H9 (cell line): ENCODE measurements around the gene CCDC28B. TPM values are rescaled to one million over a fixed set of nuclear protein-coding genes. Genes with fewer than 3 reads are reported as not detected.
A peak's percentile ranks its signal among the peaks of the same experiment; 100 is the strongest.

Experiments
- DNase-seq: peaks from one replicate; pipeline ENCODE4 v3.0.0-alpha.2; 2017
- H2AFZ ChIP-seq: one replicate; pipeline ENCODE4 v1.6.1; 2013; ENCODE audit warnings: mild to moderate bottlenecking, low read length, control low read depth, moderate library complexity
- H2AK5ac ChIP-seq: 2 replicates; pipeline ENCODE4 v1.6.1; 2013; ENCODE audit warnings: low read length, control low read depth, mixed read lengths; ENCODE audit not compliant: insufficient read length
- H2BK120ac ChIP-seq: one replicate; pipeline ENCODE4 v1.6.1; 2013; ENCODE audit warnings: low read depth, mild to moderate bottlenecking, low read length, control low read depth, inconsistent platforms; ENCODE audit not compliant: poor library complexity, severe bottlenecking
- H2BK12ac ChIP-seq: 2 replicates; pipeline ENCODE4 v1.6.1; 2013; ENCODE audit warnings: low read length, control low read depth, mixed read lengths, low read depth; ENCODE audit not compliant: insufficient read length
- H2BK15ac ChIP-seq: 2 replicates; pipeline ENCODE4 v1.6.1; 2013; ENCODE audit warnings: low read depth, low read length, control low read depth
- H2BK20ac ChIP-seq: one replicate; pipeline ENCODE4 v1.6.1; 2013; ENCODE audit warnings: low read depth, mild to moderate bottlenecking, low read length, control low read depth, inconsistent platforms; ENCODE audit not compliant: poor library complexity, severe bottlenecking
- H2BK5ac ChIP-seq: 2 replicates; pipeline ENCODE4 v1.6.1; 2013; ENCODE audit warnings: low read length, control low read depth, mixed read lengths; ENCODE audit not compliant: insufficient read length
- H3K14ac ChIP-seq: 2 replicates; pipeline ENCODE4 v1.6.1; 2013; ENCODE audit warnings: low read length, control low read depth; ENCODE audit not compliant: insufficient read depth
- H3K18ac ChIP-seq: 2 replicates; pipeline ENCODE4 v1.6.1; 2013; ENCODE audit warnings: low read depth, mild to moderate bottlenecking, mixed read lengths, low read length, control low read depth; ENCODE audit not compliant: insufficient read length
- H3K23ac ChIP-seq: 2 replicates; pipeline ENCODE4 v1.6.1; 2013; ENCODE audit warnings: low read length, control low read depth, mixed read lengths, low read depth; ENCODE audit not compliant: insufficient read length
- H3K23me2 ChIP-seq: 2 replicates; pipeline ENCODE4 v1.6.1; 2013; ENCODE audit warnings: low read depth, mild to moderate bottlenecking, mixed read lengths, low read length, control low read depth; ENCODE audit not compliant: insufficient read length, poor library complexity, severe bottlenecking
- H3K27ac ChIP-seq: 2 replicates; pipeline ENCODE4 v1.5.1; 2013; ENCODE audit warnings: low read length, control low read depth, mixed read lengths, low read depth; ENCODE audit not compliant: insufficient read length
- H3K27me3 ChIP-seq: 2 replicates; pipeline ENCODE4 v1.6.1; 2013; ENCODE audit warnings: low read length, control low read depth, inconsistent platforms; ENCODE audit not compliant: insufficient read depth
- H3K4ac ChIP-seq: 2 replicates; pipeline ENCODE4 v1.6.1; 2013; ENCODE audit warnings: low read depth, mild to moderate bottlenecking, control low read depth, inconsistent platforms, low read length, moderate library complexity
- H3K4me1 ChIP-seq: 2 replicates; pipeline ENCODE4 v1.6.1; 2013; ENCODE audit warnings: low read length, control low read depth, inconsistent platforms; ENCODE audit not compliant: insufficient read depth
- H3K4me2 ChIP-seq: 2 replicates; pipeline ENCODE4 v1.6.1; 2013; ENCODE audit warnings: low read length, control low read depth, mixed read lengths; ENCODE audit not compliant: insufficient read length, insufficient read depth
- H3K56ac ChIP-seq: 2 replicates; pipeline ENCODE4 v1.6.1; 2013; ENCODE audit warnings: low read depth, mild to moderate bottlenecking, mixed read lengths, low read length, control low read depth; ENCODE audit not compliant: insufficient read length
- H3K79me1 ChIP-seq: 2 replicates; pipeline ENCODE4 v1.6.1; 2013; ENCODE audit warnings: low read depth, mild to moderate bottlenecking, moderate library complexity, low read length, control low read depth, inconsistent platforms; ENCODE audit not compliant: insufficient read depth, poor library complexity, severe bottlenecking
- H3K79me2 ChIP-seq: 2 replicates; pipeline ENCODE4 v1.6.1; 2013; ENCODE audit warnings: low read length, control low read depth, inconsistent platforms; ENCODE audit not compliant: insufficient read depth
- H3K9ac ChIP-seq: 2 replicates; pipeline ENCODE4 v1.6.1; 2013; ENCODE audit warnings: low read length, control low read depth, mixed read lengths; ENCODE audit not compliant: insufficient read length; ENCODE audit errors: extremely low read depth
- H3K9me3 ChIP-seq: one replicate; pipeline ENCODE4 v1.6.1; 2013; ENCODE audit warnings: low read depth, low read length, inconsistent platforms; ENCODE audit not compliant: control insufficient read depth
- H3T11ph ChIP-seq: one replicate; pipeline ENCODE4 v1.6.1; 2013; ENCODE audit warnings: mild to moderate bottlenecking, low read length, control low read depth, inconsistent platforms
- H4K20me1 ChIP-seq: one replicate; pipeline ENCODE4 v1.6.1; 2013; ENCODE audit not compliant: control insufficient read depth, insufficient read length, insufficient read depth
- H4K5ac ChIP-seq: 2 replicates; pipeline ENCODE4 v1.6.1; 2013; ENCODE audit warnings: low read depth, mild to moderate bottlenecking, mixed read lengths, low read length, control low read depth; ENCODE audit not compliant: insufficient read length
- H4K8ac ChIP-seq: replicated peaks from 2 replicates; pipeline ENCODE4 v1.6.1; 2013; ENCODE audit warnings: low read length, control low read depth, mixed read lengths, low read depth; ENCODE audit not compliant: insufficient read length
- H4K91ac ChIP-seq: 2 replicates; pipeline ENCODE4 v1.6.1; 2013; ENCODE audit warnings: low read depth, mild to moderate bottlenecking, moderate library complexity, mixed read lengths, low read length, control low read depth; ENCODE audit not compliant: insufficient read length
- H3K27ac Mint-ChIP-seq, 3 experiments: 2 replicates in 2 of 3; 3 replicates in 1 of 3; pipeline ENCODE4 v1.8.0; 2020 to 2021; ENCODE audit warnings: mixed read lengths in 3 of 3, mild to moderate bottlenecking in 1 of 3, moderate library complexity in 1 of 3
- H3K27me3 Mint-ChIP-seq: 2 replicates; pipeline ENCODE4 v1.8.0; 2021; ENCODE audit warnings: low read depth, mild to moderate bottlenecking, moderate library complexity, mixed read lengths
- H3K36me3 Mint-ChIP-seq, 3 experiments: 2 replicates in 2 of 3; 3 replicates in 1 of 3; pipeline ENCODE4 v1.8.0; 2020 to 2021; ENCODE audit warnings: low read depth in 3 of 3, mixed read lengths in 3 of 3; ENCODE audit not compliant: insufficient read depth in 1 of 3
- H3K4me1 Mint-ChIP-seq, 2 experiments: 2 replicates each; pipeline ENCODE4 v1.8.0; 2020; ENCODE audit warnings: mixed read lengths in 2 of 2
- H3K4me3 Mint-ChIP-seq, 2 experiments: 2 replicates in 1 of 2; 3 replicates in 1 of 2; pipeline ENCODE4 v1.8.0; 2020 to 2021; ENCODE audit warnings: mild to moderate bottlenecking in 2 of 2, mixed read lengths in 2 of 2, moderate library complexity in 1 of 2
- H3K9me3 Mint-ChIP-seq, 2 experiments: 2 replicates in 1 of 2; 3 replicates in 1 of 2; pipeline ENCODE4 v1.8.0; 2020; ENCODE audit warnings: mild to moderate bottlenecking in 2 of 2, mixed read lengths in 2 of 2, moderate library complexity in 1 of 2
- WGBS: extraction: QIAGEN DNeasy Blood & Tissue Kit; methylation state at CpG from one replicate; pipeline ENCODE4 v1.1.7; 2013; ENCODE audit warnings: missing lambda C conversion rate, low lambda C conversion rate, mixed read lengths; ENCODE audit not compliant: insufficient read length; ENCODE audit errors: extremely low coverage; 5-methylcytosine and 5-hydroxymethylcytosine counted together
- total RNA-seq: library from RNA; stranded (reverse); gene quantifications from 2 replicates; pipeline ENCODE4 v1.2.1, GENCODE V29; 2021
- TF ChIP-seq, protein P1 (sequence below): fragments of 200-600 bp; sonication (generic); conservative IDR thresholded peaks from 3 replicates; pipeline ENCODE4 v1.8.0; 2021; ENCODE audit warnings: antibody characterized with exemption, mild to moderate bottlenecking

Gene CCDC28B
- total RNA-seq, 1 experiment from 2014 or later: 20.7 TPM

DNA sequence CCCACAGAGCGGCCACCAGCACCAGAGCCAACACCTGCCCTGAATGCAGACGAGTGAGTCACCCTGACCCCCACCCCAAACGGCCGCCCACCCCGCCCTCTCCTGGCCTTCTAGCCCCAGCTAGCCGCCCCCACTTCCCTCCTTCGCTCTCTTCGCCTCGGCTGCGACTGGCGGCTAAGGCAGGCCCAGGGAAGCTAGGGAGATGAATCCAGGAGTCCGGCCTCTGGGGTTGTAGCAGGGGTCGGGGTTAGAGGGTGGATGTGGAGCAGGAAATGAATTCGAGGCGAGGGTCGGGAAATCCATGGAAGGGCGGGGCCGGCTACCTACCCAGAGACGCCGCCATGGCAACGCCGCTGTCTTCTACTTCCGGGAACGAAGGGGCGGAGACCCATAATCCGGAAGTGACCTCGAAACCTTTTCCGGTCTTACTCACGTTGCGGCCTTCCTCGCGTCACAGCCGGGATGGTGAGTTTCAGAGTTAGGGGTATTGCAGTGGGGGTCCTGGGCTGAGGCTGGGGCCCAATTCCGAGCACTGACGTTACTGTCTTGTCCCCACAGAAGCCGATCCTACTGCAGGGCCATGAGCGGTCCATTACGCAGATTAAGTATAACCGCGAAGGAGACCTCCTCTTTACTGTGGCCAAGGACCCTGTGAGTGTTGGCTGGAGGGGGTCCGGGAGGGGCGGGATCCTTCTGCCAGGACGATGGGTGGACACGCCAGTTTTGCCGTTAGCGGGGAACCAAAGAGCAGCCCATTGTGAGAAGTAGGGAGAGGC is 21.8 kb downstream of the CCDC28B start, which contains the start of the genes EIF3I and TMEM234:
TSS of gene EIF3I (plus strand) at position 428 of the 776 bp plus-strand sequence. CDS start at position 463, 35 bp downstream.
TSS of gene TMEM234 (minus strand) at position 374 of the 776 bp plus-strand sequence. CDS start at position 343, 31 bp downstream.
- Histone ChIP-seq H4K5ac (no peak within 1 kb of the TSS), H4K91ac (no peak within 1 kb of the TSS), H2AK5ac (no peak within 1 kb of the TSS), H3K4me1 (peaks cover 7% of the 10 kb centered on the region; the same call in 1 of the 2 replicates), H3K79me2 (peaks cover 3% of the 10 kb centered on the region; the same call in 1 of the 2 replicates), H2BK12ac (no peak within 1 kb of the TSS), H4K20me1 (no peaks in the 10 kb centered on the region), H3K79me1 (no peaks in the 10 kb centered on the region), H2AFZ (no peak within 1 kb of the TSS), H2BK120ac (no peak within 1 kb of the TSS), H3K18ac (peak within 1 kb of the TSS; percentile 64), H2BK15ac (no peak within 1 kb of the TSS), H4K8ac (no peak within 1 kb of the TSS), H3K23ac (no peak within 1 kb of the TSS), H3K56ac (no peak within 1 kb of the TSS), H3K27me3 (no peaks in the 10 kb centered on the region), H2BK20ac (no peak within 1 kb of the TSS), H3K4me2 (peak within 1 kb of the TSS; percentile 79), H3K9me3 (no peaks in the 10 kb centered on the region), H3K27ac (no peak within 1 kb of the TSS), H2BK5ac (no peak within 1 kb of the TSS), H3T11ph (no peak within 1 kb of the TSS), H3K9ac (peak within 1 kb of the TSS; percentile 86), H3K23me2 (peaks cover 7% of the 10 kb centered on the region), H3K4ac (no peak within 1 kb of the TSS), H3K14ac (peak within 1 kb of the TSS; percentile 54; the same call in 1 of the 2 replicates)
- TF ChIP-seq, protein P1, sequence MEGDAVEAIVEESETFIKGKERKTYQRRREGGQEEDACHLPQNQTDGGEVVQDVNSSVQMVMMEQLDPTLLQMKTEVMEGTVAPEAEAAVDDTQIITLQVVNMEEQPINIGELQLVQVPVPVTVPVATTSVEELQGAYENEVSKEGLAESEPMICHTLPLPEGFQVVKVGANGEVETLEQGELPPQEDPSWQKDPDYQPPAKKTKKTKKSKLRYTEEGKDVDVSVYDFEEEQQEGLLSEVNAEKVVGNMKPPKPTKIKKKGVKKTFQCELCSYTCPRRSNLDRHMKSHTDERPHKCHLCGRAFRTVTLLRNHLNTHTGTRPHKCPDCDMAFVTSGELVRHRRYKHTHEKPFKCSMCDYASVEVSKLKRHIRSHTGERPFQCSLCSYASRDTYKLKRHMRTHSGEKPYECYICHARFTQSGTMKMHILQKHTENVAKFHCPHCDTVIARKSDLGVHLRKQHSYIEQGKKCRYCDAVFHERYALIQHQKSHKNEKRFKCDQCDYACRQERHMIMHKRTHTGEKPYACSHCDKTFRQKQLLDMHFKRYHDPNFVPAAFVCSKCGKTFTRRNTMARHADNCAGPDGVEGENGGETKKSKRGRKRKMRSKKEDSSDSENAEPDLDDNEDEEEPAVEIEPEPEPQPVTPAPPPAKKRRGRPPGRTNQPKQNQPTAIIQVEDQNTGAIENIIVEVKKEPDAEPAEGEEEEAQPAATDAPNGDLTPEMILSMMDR: no peak
- no peaks in the 10 kb centered on the region for H3K27me3 Mint-ChIP-seq
- no CpG with 5 or more reads among the region's 46 CpGs for WGBS
- peaks cover 23 to 43% (median 37%) of the 10 kb centered on the region in 3 experiments for H3K36me3 Mint-ChIP-seq
- peaks cover 17 to 25% of the 10 kb centered on the region in 2 experiments for H3K4me1 Mint-ChIP-seq
- H3K27ac Mint-ChIP-seq: peak within 1 kb of the TSS; percentile 93 to 99 (median 99)
- peak within 1 kb of the TSS; percentile 98 for H3K4me3 Mint-ChIP-seq
- peak; percentile 96 for DNase-seq
- H3K9me3 Mint-ChIP-seq: no peaks in the 10 kb centered on the region
